ENCODE measurements around the gene SHROOM3.

The SHROOM3 gene

DNA sequence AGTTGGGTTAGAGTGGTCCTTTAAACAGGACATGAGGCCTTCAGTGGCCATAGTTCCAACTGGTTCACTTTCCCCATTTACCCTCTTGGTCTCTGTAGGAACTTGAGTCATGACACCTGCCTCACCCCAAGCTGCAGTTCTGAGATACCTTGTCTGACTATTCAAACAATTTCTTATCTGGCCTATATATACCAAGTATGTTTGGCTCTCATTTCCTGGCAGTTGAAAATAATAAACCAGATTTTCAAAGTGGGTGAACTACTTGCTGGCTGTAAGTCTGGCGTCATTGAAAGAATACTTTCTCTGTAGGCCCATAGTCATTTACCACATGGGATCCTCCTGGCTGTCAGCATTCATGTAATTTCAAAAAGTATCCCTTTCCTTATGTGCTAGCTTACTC, 228.8 kb downstream of the SHROOM3 start:
- DNase-seq (ENCODE audit: low spot score): no peak

GRCh38 chr4:76665153-76665552, 230.1 kb downstream of the SHROOM3 start:
- DNase-seq (ENCODE audit: low spot score): no peak

- DNase-seq (ENCODE audit: low spot score): no peak
Measured at GRCh38 chr4:76665721-76666120, 230.7 kb downstream of the SHROOM3 start.

- DNase-seq (ENCODE audit: low spot score): no peak
Measured at GRCh38 chr4:76666944-76667532, 232.0 kb downstream of the SHROOM3 start.

GRCh38 chr4:76670631-76671030, 235.6 kb downstream of the SHROOM3 start:
- no peak for DNase-seq (ENCODE audit: low spot score)

DNA sequence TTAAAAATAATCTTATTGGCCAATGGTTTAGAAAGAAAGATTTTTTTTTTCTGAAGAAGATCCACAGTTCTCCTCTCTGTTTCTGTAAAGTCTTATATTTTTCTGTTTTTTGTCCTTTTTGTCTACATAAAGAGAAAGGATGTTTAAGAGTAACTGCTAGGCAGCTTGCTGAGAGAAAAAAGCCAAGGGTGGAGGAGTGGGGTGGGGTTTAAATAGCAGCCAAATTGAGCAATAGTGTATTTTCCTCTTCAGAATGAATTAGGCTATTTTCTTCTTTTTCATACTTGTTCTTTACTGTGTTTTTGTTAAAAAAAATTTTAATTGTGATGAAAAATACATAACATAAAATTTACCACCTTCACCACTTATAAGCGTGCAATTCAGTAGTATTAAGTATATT, 238.3 kb downstream of the SHROOM3 start:
- DNase-seq (ENCODE audit: low spot score): no peak

DNA sequence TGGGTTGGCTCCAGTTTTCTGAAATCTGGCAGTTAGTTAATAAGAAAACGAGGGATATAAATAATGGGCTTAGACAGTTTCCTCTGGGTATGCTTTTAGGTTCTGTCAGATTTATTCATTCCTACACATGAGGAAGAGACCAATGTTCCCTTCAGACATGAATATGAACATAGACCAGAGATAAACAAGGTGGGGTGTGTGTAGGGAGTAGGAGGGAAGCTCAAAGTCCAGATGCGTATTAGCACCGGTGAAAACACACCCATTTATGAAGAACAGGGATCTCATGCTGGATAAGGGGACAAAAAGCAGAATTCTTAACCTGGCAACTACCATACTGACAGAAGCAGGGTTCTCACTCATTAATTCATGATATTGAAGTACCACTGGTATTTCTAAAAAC, 240.0 kb downstream of the SHROOM3 start:
- DNase-seq (ENCODE audit: low spot score): no peak

- no peak for DNase-seq (ENCODE audit: low spot score)
Measured at GRCh38 chr4:76677571-76678326, 242.7 kb downstream of the SHROOM3 start.

DNA sequence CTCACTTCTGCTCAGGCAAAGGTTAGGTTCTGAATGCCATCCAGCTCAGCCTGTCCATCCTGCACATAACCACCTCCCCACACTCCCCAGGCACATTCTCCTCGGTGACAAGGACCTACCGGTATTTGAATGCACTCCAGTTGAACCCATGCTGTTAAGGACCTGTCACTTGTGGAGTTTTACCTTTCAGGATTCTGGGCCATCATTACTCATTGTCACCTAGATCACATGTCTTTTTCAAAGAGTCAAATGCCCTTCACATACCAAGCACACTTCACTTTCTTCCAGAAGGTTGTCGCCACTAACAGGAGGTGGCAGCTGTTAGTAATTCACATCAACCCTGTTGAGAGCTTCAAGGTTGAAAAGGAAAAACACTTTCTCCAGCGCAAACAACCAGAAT, 244.7 kb downstream of the SHROOM3 start:
- DNase-seq (ENCODE audit: low spot score): no peak

DNA sequence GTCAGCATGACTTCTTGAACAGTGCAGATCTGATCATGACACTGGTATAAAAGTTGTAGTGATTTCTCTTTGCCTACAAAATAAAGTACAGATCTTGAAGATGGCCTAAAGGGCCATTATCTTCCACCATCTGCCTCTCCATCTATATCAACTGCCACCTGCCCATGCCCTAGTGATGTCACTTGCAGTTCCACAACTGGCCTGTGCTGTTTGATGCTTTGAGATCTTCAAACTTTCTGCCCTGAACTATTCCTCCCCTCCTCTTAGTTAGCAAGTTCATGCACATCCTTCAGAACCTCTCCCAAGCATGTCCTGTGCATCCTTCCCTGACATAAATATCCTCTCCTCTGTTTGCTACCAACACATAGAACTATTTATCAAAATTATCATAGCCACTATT, 245.9 kb downstream of the SHROOM3 start:
- DNase-seq (ENCODE audit: low spot score): no peak

DNA sequence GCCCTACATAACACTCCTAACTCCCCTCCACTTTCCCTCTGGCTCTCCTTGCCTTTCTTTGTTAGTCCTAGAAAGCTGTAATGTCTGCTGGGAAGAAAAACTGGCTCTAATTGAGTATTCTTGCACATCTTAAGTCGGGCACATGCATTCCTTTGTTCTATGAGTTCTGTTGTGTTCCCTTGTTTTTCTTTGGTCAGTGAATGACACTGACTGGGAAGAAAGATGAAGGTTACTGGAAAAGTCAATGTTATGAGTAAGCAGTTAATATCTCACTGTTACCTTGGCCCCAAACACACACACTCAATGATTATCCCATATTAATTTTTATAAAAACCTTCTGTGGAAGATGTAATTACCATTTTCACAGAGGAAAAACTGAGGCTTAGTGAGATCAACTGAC, 247.0 kb downstream of the SHROOM3 start:
- no peak for DNase-seq (ENCODE audit: low spot score)

GRCh38 chr4:76683144-76683543, 248.1 kb downstream of the SHROOM3 start:
- no peak for DNase-seq (ENCODE audit: low spot score)

GRCh38 chr4:76687746-76688448, 252.9 kb downstream of the SHROOM3 start:
- no peak for DNase-seq (ENCODE audit: low spot score)

GRCh38 chr4:76688619-76689144, 253.7 kb downstream of the SHROOM3 start:
- DNase-seq (ENCODE audit: low spot score): no peak

- DNase-seq (ENCODE audit: low spot score): peak; percentile 77
Measured at GRCh38 chr4:76689145-76689817, 254.3 kb downstream of the SHROOM3 start.

GRCh38 chr4:76690011-76690905, 255.2 kb downstream of the SHROOM3 start:
- no peak for DNase-seq (ENCODE audit: low spot score)

DNA sequence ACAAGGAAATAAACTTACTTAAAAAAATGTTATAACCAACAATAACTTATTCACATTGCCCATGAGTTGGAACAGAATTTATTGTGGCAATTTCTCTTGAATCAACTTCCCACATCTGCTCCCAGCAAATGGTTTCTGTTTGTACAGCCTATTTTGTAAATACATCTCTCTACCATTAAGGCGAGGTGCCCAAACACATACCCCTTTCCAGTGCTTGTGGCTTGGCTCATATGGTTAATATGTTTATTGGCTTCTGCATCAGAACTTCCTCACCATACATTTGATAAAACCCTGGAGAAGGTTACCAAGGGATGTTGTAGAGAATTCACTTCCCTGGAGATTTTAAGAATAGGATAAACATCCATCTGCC, 255.9 kb downstream of the SHROOM3 start:
- no peak for DNase-seq (ENCODE audit: low spot score)

DNA sequence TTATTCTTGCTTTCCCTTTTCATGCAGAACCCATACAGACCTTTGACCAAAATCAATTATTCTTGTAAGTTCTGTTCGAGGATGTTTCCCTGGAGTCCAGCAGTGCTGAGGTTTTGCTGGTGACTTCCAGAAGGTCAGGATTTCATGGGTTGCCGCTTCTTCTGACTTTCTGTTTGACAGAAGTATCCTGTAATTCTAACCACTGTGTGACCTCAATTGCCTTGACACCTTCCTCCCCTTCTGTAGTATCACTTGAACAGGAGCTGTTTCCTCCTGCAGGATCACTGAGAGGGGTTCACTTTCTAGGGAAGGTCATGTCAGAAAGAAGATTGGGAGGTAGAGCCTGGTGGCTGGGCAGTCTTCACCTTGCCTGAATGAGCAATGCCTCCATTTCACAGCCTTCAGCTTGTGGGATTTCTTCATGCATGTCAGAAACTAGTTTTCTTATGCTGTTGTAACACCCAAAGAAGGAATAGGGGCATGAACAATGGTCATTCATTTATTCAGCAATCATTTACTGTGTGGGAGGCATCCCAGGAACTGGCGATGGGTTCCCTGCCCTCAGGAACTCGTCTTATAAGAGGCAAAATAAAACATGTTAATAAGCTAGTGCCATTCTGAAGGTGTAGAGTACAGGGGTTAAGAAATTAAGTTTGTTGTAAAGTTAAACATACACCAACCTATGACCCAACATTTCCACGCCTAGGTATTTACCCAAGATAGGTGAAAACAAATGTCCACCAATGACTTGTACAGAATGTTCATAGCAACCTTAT, 257.0 kb downstream of the SHROOM3 start:
- DNase-seq (ENCODE audit: low spot score): no peak

- no peak for DNase-seq (ENCODE audit: low spot score)
Measured at GRCh38 chr4:76692761-76693160, 257.7 kb downstream of the SHROOM3 start.

DNA sequence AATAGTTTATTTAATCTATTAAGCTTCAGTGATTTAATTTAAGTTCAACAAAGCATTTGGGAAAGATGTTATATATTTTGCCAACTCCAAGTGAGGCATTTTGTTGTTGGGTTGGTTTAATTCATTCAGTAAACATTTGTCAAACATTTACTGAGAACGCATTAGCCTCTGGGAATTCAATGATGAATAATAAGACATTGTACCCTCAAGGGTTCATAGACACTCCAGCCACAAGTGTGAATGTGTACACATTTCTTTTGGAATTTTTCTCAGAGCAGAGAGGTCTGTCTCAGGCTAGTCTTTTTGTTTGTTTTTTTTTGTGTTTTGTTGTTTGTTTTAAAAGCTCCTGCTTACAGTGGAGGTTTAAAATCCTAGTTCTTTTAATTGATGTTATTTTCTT, 259.0 kb downstream of the SHROOM3 start:
- DNase-seq (ENCODE audit: low spot score): no peak

DNA sequence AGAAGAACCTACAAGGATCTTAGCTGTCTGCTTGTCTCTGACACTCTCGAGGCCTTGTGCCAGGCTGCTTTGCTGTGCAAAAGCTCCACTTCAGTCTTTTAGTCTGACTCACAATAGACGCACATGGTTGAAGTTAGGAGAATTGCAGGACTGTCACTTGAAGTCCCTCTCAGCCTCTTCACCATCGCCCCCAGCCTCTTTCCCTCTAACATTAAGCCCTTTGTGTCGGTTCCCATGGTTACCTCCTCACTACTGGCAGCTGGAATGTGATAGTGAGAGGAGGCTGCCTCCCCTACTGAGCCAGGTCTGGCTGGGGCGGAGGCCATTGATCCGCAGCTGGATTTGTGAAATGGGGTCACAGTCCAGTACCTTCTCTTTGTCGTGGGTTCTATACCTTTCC, 261.1 kb downstream of the SHROOM3 start:
- no peak for DNase-seq (ENCODE audit: low spot score)

All from left forelimb (tissue), 1 donor.